ENCODE data around the gene SUFU.
A peak's percentile ranks its signal among the peaks of the same experiment; 100 is the strongest.

Gene SUFU

DNA sequence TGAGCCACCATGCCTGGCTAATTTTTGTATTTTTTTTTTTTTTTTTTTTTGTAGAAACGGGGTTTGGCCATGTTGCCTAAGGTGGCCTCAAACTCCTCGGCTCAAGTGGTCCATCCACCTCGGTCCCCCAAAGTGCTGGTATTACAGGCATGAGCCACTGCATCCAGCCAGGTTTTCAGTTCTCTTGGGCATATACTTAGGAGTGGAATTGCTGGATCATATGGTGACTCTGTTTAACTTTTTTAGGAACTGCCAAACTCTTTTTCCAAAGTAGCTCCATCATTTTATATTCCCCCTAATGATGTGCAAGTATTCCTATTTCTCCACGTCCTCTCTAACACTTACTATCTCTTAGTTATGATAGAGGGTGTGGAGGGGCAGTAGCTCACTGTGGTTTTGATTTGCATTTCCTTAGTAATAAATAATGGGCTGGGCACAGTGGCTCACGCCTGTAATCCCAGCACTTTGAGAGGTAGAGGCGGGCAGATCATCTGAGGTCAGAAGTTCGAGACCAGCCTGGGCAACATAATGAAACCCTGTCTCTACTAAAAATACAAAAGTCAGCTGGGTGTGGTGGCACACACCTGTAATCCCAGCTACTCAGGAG is 41.6 kb downstream of the SUFU start:
- FAIRE-seq (no peak), DNase-seq (ENCODE audit: extremely low spot score, insufficient read length, low read depth) (no peak)

DNA sequence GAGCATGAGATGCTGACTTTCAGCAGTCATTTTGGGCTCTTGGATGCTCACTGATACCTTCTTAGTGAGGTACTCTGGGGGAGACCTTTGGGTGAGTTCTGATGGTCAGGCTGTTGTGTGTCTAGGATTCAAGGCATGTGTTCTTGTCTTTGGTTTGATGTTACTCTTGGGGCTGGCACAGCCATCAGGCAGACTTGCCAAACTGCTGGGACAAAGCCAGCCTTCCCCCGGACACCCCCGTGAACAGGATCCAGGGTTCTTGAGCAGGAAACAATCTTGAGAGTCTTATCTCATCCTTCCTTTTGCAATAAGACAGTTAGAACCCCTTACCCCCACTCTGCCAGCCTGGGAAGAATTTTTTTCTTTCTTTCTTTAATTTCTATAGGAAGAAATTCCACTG is 42.2 kb downstream of the SUFU start:
- FAIRE-seq, result no peak
- DNase-seq (ENCODE audit: extremely low spot score, insufficient read length, low read depth), result no peak

DNA sequence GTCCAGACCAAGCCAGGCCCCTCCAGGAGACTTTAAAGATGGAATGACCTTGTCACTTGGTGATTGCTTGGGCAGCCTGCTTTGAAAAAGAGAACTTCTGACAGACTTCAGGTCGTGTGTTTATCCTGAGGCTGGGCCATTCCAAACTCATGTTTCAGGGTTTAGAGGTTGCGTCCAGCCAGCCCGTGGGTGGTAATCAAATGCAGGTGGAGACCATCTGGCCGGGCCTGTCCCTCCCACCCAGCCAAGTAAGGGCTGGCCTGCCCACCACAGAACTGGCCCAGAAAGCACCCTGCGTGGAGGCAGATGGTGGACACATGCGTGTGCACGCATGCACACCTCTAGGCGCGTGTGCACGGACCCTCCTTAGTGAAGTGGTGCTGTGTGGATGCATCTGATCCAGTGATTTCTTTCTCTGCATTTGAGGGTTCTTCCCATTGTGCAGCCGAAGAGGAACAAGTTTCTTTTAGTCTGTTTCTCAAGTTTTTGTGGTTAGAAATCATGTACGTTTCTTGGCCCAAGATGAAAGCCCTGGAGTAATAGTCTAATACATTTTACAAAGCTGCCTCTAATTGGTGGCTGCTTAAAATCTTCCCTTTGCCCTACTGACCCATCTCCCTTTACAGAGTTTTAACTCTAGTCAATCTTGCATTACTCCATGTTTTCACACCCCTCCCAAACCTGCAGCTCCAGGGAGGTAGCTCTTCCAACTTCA is 43.0 kb downstream of the SUFU start:
- FAIRE-seq (no peak), DNase-seq (ENCODE audit: extremely low spot score, insufficient read length, low read depth) (no peak)

DNA sequence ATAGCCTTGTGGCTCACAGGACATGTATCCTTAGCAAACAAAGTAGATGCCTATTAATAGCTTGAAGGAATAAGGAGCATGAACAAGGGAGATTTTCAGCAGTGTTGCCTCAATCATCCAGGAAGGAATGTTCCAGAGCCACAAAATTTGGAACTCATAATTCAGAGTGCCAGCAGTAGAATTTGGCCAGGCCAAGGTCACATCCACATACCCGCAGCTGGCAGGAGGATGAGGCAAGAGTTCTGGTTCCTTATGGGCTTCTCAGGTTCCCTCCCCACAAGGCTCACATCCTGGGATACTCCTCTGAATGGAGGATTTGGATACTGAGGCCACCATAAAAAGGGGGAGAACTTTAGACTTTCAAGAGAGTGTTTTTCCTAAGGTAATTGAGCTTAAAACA is 45.8 kb downstream of the SUFU start:
- FAIRE-seq, result no peak
- no peak for DNase-seq (ENCODE audit: extremely low spot score, insufficient read length, low read depth)

DNA sequence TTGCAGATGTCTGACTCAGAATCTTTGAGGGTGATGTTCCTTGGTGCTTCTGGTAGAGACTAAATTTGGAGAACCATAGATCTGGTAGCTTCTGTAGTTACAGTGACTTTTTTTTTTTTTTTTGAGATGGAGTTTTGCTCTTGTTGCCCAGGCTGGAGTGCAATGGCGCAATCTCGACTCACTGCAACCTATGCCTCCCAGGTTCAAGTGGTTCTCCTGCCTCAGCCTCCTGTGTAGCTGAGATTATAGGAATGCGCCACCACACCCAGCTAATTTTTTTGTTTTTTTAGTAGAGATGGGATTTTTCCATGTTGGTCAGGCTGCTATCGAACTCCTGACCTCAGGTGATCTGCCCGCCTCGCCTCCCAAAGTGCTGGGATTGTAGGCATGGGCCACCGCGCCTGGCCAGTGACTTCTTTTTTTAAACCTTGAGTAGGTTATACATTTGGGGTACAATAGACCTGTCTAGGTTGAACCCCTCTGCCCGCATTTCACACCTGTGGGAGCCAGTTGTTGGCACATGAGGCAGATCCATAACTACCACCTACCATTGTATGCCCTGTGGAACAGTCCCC is 47.0 kb downstream of the SUFU start:
- no peak for FAIRE-seq

DNA sequence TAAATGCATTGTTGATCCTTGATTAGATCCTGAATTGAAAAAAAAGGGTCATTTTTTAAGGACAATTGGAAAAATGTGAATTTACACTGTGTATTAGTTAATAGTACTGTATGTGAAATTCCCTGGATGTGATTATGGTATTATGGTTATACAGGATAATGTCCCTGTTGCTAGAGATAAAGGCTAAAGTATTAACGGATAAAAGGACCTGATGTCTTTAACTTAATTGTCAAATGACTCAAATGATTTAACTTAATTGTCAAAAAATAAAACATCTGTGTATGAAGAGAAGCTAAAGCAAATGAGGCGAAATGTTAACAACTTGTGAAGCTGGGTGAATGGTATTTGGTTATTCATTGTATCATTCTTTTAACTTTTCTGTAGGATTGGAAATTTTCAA is 48.8 kb downstream of the SUFU start:
- FAIRE-seq, result no peak
- DNase-seq (ENCODE audit: extremely low spot score, insufficient read length, low read depth), result no peak

More for the DNA sequence above, 47.0 kb downstream of the SUFU start:
- DNase-seq (ENCODE audit: extremely low spot score, insufficient read length, low read depth), result no peak

DNA sequence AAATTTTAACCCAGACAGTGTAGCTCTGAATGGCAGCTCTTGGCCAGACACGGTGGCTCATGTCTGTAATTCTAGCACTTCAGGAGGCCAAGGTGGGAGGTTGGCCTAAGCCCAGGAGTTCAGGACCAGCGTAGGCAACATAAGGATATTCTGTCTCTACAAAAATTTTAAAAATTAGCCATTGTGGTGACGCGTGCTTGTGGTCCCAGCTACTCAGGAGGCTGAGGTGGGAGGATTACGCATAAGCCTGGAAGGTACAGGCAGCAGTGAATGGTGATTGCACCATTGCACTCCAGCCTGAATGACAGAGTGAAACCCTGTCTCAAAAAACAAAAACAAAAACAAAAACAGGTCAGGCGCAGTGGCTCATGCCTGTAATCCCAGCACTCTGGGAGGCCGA is 50.0 kb downstream of the SUFU start:
- DNase-seq (ENCODE audit: extremely low spot score, insufficient read length, low read depth) (no peak), FAIRE-seq (no peak)

DNA sequence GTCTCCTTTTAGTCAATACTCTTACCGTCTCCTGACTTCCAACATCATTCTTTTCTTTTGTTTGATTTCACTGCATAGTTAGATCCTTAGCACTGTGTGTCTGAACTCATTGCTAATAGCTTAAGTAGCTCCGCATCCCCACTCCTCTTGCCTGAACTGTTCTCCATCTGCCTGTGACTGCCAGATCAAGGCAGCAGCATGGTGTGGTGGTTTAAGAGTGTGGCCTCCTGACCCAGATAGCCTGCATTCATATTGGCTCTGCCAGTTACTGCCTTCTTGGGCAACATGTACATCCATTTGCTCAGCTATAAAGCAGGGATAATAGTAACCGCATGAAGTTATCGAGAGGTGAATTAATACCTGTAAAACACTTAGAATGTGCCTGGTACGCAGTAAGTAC is 50.8 kb downstream of the SUFU start:
- FAIRE-seq, result no peak

DNA sequence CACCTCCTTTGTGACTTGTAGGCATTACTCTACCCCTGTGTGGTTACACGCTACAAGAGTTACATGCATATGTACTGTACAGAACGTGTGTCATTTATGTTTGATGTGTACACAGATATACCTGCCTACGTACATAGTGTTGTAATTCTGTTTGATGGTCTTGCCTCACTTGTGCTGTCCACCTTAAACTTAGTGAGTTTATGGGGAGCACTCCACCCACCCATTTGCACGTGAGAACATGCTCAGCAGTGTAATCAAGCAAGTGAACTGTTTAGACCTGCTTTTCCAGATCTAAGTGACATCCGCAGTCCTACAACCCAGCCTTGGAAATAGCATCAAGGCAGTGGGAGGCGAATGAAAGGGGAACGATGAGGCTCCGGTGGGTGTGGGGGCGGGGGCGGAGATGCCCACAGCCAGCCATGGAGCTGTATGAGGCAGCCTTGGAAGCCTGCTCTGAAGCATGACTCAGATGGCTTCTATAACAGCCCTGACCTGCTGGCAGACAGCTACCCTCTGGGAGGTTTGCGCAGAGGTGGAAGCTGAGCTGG is 52.1 kb downstream of the SUFU start:
- no peak for FAIRE-seq

More for the DNA sequence above, 50.8 kb downstream of the SUFU start:
- no peak for DNase-seq (ENCODE audit: extremely low spot score, insufficient read length, low read depth)

DNA sequence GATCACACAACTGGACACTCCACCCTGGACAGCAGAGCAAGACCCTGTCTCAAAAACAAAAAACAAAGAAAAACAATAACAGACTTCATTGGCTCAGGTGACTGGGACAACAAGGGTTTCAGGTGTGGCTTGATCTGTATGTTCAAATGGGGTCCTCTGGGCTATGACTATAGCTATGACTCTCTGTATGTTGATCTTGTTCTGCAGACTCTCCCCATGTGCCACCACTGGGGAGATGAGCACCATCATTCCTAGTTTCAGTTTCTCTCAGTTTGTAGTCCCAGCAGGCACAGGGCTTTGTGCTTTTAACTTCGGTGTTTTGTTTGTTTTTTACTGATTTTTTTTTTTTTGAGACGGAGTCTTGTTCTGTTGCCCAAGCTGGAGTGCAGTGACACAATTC is 53.8 kb downstream of the SUFU start:
- FAIRE-seq (no peak), DNase-seq (ENCODE audit: extremely low spot score, insufficient read length, low read depth) (no peak)

More for the DNA sequence above, 52.1 kb downstream of the SUFU start:
- DNase-seq (ENCODE audit: extremely low spot score, insufficient read length, low read depth), result no peak

DNA sequence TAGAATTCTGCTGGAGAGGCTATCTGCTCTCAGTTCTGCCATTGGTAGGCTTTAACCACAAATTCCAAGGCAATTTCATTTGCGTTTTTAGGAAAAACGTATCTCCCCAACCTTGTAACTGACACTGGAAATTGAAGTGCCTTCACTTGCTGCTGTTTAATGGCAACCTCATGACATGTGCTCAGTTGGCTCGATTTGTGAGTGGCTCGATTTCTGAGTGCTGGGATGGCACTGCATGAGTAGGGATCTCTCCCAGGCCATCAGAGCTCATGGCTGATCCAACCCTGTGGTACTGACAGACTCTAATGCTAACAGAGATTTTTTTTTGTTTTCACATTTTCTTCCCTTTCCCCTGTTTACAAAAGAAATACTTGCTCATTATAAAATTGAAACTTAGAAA is 56.0 kb downstream of the SUFU start:
- FAIRE-seq, result no peak

DNA sequence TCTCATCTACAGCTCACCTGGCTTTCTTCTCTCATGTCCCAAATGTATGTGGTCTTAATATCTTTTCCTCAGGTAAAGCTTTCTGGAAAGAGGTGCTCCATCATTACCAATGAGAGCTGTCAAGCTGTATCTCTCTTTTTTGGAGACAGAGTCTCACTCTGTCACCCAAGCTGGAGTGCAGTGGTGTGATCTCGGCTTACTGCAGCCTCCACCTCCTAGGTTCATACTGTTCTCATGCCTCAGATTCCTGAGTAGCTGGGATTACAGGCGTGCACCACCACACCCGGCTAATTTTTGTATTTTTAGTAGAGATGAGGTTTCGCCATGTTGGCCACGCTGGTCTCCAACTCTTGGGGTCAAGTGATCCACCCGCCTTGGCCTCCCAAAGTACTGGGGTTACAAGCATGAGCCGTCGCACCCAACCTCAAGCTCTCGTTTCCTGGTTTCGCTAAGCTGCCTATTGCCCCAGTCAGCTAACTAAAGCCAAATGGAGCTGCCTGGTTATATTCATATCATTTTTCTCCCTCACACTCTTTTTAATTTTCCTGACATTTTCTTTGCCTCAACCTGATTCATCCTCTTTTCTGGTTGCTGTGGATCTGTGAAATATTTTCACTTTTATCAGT is 60.5 kb downstream of the SUFU start:
- DNase-seq (ENCODE audit: extremely low spot score, insufficient read length, low read depth) (no peak), FAIRE-seq (peak; percentile 56)

More for the DNA sequence above, 56.0 kb downstream of the SUFU start:
- DNase-seq (ENCODE audit: extremely low spot score, insufficient read length, low read depth), result no peak

DNA sequence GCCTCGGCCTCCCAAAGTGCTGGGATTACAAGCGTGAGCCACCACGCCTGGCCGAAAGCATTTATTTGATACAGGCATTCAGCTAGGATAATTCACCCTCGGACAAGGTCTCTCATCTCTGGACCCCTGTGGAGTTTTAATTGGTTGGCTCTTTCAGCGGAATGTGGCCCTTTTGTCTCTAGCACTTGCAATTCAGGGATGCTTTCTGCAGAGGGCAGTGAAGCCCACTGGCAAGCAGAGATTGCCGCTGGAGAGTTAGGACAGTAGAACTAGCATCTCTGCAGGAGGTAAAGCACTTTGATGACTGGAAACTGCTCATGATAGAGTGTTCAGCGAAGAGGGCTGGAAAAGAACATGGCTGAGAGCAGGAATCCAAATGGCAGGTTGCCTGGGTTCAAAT is 62.0 kb downstream of the SUFU start:
- FAIRE-seq (no peak), DNase-seq (ENCODE audit: extremely low spot score, insufficient read length, low read depth) (no peak)

DNA sequence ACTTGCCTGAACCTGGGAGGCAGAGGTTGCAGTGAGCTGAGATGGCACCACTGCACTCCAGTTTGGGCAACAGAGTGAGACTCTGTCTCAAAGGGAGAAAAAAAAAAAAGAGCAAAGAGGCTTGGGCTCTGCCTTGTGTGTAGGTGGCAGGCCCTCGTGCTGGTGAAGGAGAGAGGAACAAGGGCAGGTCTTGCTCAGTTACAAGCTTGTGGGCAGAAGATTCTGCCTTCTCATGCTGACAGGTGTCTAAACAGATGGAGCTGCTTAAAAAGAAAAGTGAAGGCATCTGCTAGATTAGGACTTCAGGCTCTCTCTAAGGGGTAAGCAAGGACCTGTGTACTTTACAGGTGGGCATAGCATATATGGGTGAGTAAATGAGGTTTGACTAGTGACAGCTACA is 75.0 kb downstream of the SUFU start:
- FAIRE-seq (no peak), DNase-seq (ENCODE audit: extremely low spot score, insufficient read length, low read depth) (no peak)

DNA sequence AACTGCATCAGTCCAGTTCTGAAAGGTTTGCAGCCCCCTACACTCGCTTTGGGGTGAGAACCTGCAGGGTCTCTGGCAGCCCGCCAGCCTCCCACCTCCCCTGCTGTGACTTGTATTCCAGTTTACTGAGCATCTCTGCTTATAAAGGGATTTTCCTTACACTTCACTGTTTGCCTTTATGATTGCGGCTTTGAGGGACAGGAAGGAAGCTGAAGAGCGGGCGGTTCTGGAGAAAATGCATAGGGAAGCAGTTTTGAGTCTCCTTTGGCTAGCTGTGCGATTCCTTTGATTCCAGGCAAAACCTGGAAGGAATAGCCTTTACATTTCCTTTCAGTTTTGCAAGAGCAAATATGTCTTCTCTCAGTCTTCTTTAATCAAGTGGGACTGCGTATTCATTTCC is 75.6 kb downstream of the SUFU start:
- no peak for DNase-seq (ENCODE audit: extremely low spot score, insufficient read length, low read depth)
- FAIRE-seq, result no peak

DNA sequence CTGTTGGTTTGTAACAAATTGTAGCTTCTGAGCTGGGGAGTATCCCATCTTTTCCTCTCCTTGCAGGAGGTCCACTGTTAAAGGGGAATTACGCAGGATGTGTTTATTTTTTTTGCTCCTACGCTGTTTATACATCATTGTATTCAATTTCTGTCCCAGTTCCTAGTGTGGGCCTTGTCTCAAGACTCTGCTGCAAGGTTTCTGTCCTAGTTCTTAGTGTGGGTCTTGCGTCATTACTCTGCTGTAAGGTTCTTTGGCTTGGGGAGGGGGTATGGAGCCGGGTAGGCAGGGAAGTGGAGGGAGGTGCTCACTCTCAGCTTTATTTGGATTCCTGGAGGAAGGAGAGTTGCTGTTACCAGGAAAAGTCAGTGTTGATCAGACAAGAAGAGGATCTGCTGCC is 76.5 kb downstream of the SUFU start:
- no peak for FAIRE-seq
- DNase-seq (ENCODE audit: extremely low spot score, insufficient read length, low read depth), result no peak

DNA sequence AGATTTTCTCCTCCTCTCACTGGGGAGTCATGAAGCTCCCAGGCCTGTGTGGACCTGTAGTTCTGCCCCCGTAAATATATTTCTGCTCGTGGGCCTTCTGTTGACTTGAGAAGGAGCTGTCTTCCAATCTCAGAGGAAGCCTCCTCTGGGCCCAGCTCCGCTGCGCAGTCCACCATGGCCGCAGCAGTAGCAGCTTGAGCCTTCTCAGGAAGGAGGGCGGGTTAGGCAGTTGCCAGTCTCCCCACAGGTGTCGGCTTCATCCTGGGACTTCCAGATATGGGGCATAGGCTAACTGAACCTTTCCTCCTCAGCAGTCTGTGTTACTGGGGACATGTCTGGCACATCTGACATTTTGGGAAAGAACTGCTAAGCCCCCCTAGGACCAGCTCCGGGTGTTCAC is 77.6 kb downstream of the SUFU start:
- FAIRE-seq (no peak), DNase-seq (ENCODE audit: extremely low spot score, insufficient read length, low read depth) (no peak)

DNA sequence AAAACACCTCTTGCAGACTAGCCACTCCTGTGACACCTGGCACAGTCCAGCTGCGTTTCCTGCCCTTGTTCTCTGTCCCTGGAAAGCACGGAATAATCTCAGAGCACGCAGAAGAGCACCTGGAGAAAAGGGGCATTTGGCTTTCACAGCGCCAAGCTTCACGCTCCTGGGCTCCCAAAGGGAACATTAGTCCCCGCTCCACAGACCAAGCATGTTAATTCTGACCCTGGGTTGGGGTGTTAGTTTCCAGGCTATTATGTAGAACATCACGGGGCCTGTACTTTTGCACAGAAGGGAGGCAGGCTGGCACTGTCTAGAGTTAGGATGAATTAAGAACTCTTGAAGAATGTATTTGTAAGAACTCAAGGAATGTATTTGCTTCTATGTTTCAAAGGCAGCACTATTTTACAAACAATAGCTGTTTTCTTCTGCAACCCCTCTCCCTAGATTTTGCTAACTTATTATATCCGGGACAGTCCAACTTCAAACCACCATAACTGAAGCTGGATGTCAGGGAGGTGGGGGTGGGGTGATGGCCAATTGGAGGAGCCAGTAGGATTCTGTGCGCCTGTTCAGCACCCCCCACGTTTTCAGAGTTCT is 78.3 kb downstream of the SUFU start:
- FAIRE-seq (no peak), DNase-seq (ENCODE audit: extremely low spot score, insufficient read length, low read depth) (no peak)

DNA sequence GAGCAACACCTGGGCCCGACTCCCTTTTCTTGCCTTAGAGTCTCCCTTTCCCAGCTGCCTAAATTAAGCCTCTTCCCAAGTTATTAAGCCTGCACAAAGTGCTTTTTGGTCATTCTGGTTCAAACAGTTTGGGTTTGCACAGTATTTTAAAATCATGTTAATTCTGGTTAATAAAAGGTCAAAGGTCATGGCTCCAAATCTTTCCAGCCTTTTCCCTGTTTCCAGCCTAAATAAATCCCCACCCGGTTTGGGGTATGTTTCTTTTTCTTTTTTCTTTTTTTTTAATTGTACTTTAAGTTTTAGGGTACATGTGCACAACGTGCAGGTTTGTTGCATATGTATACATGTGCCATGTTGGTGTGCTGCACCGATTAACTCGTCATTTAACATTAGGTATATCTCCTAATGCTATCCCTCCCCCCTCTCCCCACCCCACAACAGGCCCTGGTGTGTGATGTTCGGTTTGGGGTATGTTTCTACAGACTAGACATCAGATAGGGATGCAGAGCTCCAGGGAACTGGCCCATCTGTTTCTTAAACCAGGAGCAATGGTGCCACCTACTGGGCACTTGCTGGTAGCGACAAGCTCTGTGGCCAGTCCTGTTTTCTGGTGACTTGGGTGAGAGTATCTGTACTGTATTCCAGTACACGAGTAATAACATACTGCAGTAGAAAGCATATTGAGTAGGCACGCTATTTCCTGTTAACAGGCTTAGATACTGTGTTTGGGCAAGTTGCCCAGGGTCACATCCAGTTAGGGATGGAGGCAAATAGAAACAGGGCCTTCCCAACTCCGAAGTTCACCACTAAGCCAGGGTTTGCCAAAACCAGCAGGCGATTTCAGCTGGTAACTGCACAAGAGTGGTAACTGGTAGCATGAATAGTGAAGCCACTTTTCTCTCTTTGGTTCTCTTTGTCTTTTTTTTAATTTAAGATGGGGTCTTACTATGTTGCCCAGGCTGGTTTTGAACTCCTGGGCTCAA is 80.0 kb downstream of the SUFU start:
- peak; percentile 89 for FAIRE-seq
- peak; percentile 80 for DNase-seq (ENCODE audit: extremely low spot score, insufficient read length, low read depth)

Data from GM18507 (cell line).